Activated T-cell treated with anti-CD3 and anti-CD28 coated beads, Interleukin-2, amount 50 U/mL, for 1 hour (primary cell): ENCODE data around the gene MTA1.

ENCODE experiments used
- DNase-seq: peaks from one replicate; pipeline ENCODE4 v3.0.0-alpha.2; 2020

Gene MTA1

GRCh38 chr14:105419195-105420091, at the start of gene MTA1:
Gene MTA1, plus strand, starts transcription at chr14:105419827. Its CDS starts 209 bp downstream, at chr14:105420036.
- peak; percentile 57 for DNase-seq

GRCh38 chr14:105374389-105374788, 45.2 kb upstream of the MTA1 start:
- no peak for DNase-seq

GRCh38 chr14:105375635-105376057, 44.0 kb upstream of the MTA1 start:
- no peak for DNase-seq

- no peak for DNase-seq
These were observed 42.8 kb upstream of the MTA1 start for GRCh38 chr14:105376521-105377440.

- no peak for DNase-seq
These were observed 42.0 kb upstream of the MTA1 start for GRCh38 chr14:105377555-105378182.

- DNase-seq: no peak
These were observed 41.4 kb upstream of the MTA1 start for GRCh38 chr14:105378199-105378598.

- no peak for DNase-seq
These were observed 40.5 kb upstream of the MTA1 start for GRCh38 chr14:105378873-105379685.

GRCh38 chr14:105379946-105380345, 39.7 kb upstream of the MTA1 start:
- no peak for DNase-seq

GRCh38 chr14:105380756-105381155, 38.9 kb upstream of the MTA1 start:
- no peak for DNase-seq

- DNase-seq: no peak
These were observed 37.9 kb upstream of the MTA1 start for GRCh38 chr14:105381446-105382342.

GRCh38 chr14:105382343-105383082, 37.1 kb upstream of the MTA1 start:
- no peak for DNase-seq

- DNase-seq: no peak
These were observed 36.4 kb upstream of the MTA1 start for GRCh38 chr14:105383083-105383730.

GRCh38 chr14:105384041-105384557, 35.5 kb upstream of the MTA1 start:
- no peak for DNase-seq

GRCh38 chr14:105384605-105385321, 34.9 kb upstream of the MTA1 start:
- DNase-seq: no peak

GRCh38 chr14:105385322-105385637, 34.3 kb upstream of the MTA1 start:
- no peak for DNase-seq

- DNase-seq: no peak
These were observed 33.8 kb upstream of the MTA1 start for GRCh38 chr14:105385698-105386365.

- DNase-seq: no peak
These were observed 32.8 kb upstream of the MTA1 start for GRCh38 chr14:105386581-105387529.
